Uterus (tissue), 4 donors: Measurements from ENCODE around the gene CALY. TPM values are rescaled to one million over a fixed set of nuclear protein-coding genes. Genes with fewer than 3 reads are reported as not detected.

Experiments used
- DNase-seq, 2 donors: peaks; one replicate each; pipeline ENCODE4 v3.0.0-alpha.2; 2019 to 2020
- H3K27ac ChIP-seq, 2 donors: fragments of 200-600 bp; sonication (generic); 1 replicate in 1 of 2; 2 replicates in 1 of 2; pipeline ENCODE4 v1.5.1; 2016 to 2018
- H3K27me3 ChIP-seq, 2 donors: fragments of 200-600 bp; sonication (generic); one replicate each; pipeline ENCODE4 v1.5.1; 2018 to 2019; ENCODE audit warnings: control low read depth in 1 of 2
- H3K36me3 ChIP-seq, 2 donors: fragments of 200-600 bp; sonication (generic); one replicate each; pipeline ENCODE4 v1.5.1; 2019; ENCODE audit warnings: control low read depth in 1 of 2
- H3K4me1 ChIP-seq, 2 donors: fragments of 200-600 bp; sonication (generic); one replicate each; pipeline ENCODE4 v1.5.1; 2018 to 2019; ENCODE audit warnings: control low read depth in 1 of 2
- H3K4me3 ChIP-seq, 2 donors: fragments of 200-600 bp; sonication (generic); 1 replicate in 1 of 2; 2 replicates in 1 of 2; pipeline ENCODE4 v1.5.1; 2018 to 2019; ENCODE audit warnings: mild to moderate bottlenecking in 1 of 2
- H3K9me3 ChIP-seq, 2 donors: fragments of 200-600 bp; sonication (generic); one replicate each; pipeline ENCODE4 v1.5.1; 2019; ENCODE audit warnings: control low read depth in 1 of 2
- POLR2A ChIP-seq, 2 donors: fragments of 450-650 bp; IDR thresholded peaks; one replicate each; pipeline ENCODE4 v1.6.1; 2016; ENCODE audit warnings: antibody characterized with exemption in 2 of 2, mild to moderate bottlenecking in 1 of 2, moderate library complexity in 1 of 2
- intact Hi-C: fragments of 100-400 bp; cut with DNase I; formaldehyde crosslinking; loops from one replicate; pipeline ENCODE4 v1.15.1; 2023; ENCODE audit warnings: low total_unique reads
- total RNA-seq, 4 donors: library from RNA; depleted of rRNA in 3 of 4; stranded (reverse); fragments of >200 nt in 3 of 4; gene quantifications; one replicate each; pipeline versions ENCODE4 v1.1.0 to v1.2.4, GENCODE V29; 2014 to 2023
- TF ChIP-seq, protein P1 (sequence below), 4 experiments: fragments of 200-600 bp in 2 of 4; fragments of 450-650 bp in 2 of 4; sonication (generic) in 2 of 4; IDR thresholded peaks; one replicate each; pipeline ENCODE4 v1.5.1; 2016 to 2019; ENCODE audit warnings: antibody characterized with exemption in 4 of 4, mild to moderate bottlenecking in 2 of 4, moderate library complexity in 1 of 4
- donor health status: DM: yes; HTN: yes; CAD: no.

Gene CALY
- total RNA-seq, 4 donors from 2014 or later: 0.69 TPM; not detected in 3

DNA sequence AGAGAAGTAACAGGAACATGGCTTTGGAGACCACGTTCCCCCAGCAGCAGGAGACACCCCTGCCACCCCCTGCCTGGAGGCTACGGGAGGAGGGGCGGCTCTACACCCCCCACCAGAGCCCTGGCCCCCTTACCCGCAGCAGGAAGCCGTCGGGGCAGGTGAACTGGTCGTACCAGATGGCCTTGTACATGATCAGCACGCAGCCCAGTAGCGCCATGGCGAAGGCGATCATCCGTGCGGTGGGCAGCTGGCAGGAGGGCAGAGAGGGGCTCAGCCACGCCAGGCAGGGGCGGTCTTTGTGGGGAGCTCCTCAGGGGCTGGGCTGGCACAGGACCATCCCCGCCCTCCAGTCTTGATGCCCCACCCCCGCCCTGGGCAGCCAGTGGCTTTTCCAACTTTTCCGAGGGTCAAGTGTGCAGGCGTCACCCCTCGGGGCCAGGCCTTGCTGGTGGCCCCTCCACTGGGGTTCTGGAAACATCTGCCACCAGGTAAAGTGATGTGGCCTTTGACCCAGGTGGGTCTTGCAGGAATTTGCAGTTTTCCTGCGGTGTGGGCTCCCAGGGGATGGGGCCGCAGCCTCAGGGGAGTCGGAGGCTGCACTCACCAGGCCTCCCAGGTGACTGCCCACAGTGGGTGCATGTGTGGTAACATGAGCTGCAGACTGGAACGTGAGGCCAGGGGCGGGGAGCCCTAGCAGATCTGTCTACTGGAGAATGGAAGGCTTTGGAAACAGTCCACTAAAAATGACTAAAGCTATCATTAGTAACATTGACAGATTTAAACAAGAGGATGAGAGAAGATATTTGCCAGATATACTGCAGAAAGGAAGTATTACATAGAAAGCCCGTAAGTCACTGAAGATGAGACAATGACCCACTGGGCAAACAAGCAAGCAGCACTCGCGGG is 9.7 kb downstream of the CALY start:
- no peaks in the 10 kb centered on the region for H3K9me3 ChIP-seq
- TF ChIP-seq, protein P1, sequence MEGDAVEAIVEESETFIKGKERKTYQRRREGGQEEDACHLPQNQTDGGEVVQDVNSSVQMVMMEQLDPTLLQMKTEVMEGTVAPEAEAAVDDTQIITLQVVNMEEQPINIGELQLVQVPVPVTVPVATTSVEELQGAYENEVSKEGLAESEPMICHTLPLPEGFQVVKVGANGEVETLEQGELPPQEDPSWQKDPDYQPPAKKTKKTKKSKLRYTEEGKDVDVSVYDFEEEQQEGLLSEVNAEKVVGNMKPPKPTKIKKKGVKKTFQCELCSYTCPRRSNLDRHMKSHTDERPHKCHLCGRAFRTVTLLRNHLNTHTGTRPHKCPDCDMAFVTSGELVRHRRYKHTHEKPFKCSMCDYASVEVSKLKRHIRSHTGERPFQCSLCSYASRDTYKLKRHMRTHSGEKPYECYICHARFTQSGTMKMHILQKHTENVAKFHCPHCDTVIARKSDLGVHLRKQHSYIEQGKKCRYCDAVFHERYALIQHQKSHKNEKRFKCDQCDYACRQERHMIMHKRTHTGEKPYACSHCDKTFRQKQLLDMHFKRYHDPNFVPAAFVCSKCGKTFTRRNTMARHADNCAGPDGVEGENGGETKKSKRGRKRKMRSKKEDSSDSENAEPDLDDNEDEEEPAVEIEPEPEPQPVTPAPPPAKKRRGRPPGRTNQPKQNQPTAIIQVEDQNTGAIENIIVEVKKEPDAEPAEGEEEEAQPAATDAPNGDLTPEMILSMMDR (IDR thresholded peaks at IDR 0.05): no peak
- TF ChIP-seq POLR2A (IDR thresholded peaks at IDR 0.05): no peak
- peaks cover 18 to 28% of the 10 kb centered on the region in 2 donors for H3K27me3 ChIP-seq
- intact Hi-C loops: no loop called here
- no peaks in the 10 kb centered on the region for H3K36me3 ChIP-seq
- H3K4me3 ChIP-seq: no peak overlapping the region
- DNase-seq: no peak
- H3K27ac ChIP-seq: no peak overlapping the region
- peaks cover 0 to 4% of the 10 kb centered on the region in 2 donors for H3K4me1 ChIP-seq

DNA sequence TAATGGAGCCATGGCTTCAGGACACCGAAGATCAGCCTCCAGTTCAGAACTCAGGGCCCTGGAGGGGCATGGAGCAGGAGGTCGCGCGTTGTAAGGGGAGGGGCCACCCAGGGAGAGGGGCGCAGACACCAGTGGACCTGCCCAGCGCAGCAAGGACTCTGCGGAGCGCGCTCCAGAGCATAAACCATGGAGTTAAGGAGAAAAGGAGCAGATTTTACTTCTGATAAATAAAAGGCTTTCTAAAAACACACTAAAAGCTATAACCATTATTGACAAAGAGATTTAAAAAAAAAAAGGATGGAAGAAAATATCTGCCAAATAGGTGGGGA is 10.5 kb downstream of the CALY start:
- no peak for DNase-seq
- intact Hi-C loops: no loop called here
- Histone ChIP-seq H3K27ac (no peak overlapping the region), H3K9me3 (no peaks in the 10 kb centered on the region), H3K4me1 (peaks cover 0 to 4% of the 10 kb centered on the region in 2 donors), H3K27me3 (peaks cover 18 to 28% of the 10 kb centered on the region in 2 donors), H3K36me3 (no peaks in the 10 kb centered on the region), H3K4me3 (no peak overlapping the region)
- TF ChIP-seq, protein P1 (IDR thresholded peaks at IDR 0.05): no peak
- no peak for TF ChIP-seq POLR2A (IDR thresholded peaks at IDR 0.05)

DNA sequence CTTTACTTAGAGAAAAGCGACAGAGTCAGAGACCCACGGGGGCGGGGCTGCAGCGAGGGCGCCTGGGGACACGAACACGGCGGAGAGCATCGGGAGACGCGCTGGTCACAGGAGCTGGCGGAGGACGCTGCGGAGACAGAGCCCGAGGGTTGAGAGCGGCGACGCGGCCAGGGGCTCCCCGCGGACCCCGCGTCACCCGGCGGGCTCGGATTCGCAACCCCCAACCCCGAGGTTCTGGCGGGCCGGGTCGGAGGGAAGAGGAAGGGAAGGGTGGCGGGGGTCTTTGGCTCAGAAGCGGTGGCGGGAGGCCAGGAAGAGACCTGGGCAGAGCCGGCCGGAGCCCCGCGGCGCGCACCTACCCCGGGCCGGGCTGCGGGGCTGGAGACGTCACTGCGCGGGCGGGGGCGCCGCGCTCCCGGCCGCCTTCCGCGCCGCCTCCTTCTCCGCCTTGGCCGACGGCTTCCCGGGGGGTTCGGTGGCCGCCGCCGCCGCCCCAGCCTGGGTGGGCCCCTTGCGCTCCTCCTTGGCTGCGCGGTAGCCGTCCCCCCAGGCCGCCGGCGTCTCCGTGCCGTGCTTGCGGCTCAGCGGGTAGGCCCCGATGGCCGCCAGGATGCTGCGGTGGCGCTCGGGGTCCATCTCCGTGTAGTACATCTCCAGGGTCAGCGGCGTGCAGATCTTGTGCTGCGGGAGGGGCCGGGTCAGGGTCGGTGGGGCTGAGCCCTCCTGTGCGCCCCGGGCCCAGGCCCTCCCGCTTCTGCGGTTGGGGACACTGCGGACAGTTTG is 11.1 kb downstream of the CALY start:
- TF ChIP-seq, protein P1 (IDR thresholded peaks at IDR 0.05): no peak
- no peak for TF ChIP-seq POLR2A (IDR thresholded peaks at IDR 0.05)
- intact Hi-C loops: no loop called here
- Histone ChIP-seq H3K27ac (no peak overlapping the region), H3K4me1 (peaks cover 0 to 4% of the 10 kb centered on the region in 2 donors), H3K36me3 (no peaks in the 10 kb centered on the region), H3K27me3 (peaks cover 18 to 28% of the 10 kb centered on the region in 2 donors), H3K4me3 (peak overlapping the region in 1 of 2 donors; percentile 14), H3K9me3 (no peaks in the 10 kb centered on the region)
- DNase-seq: no peak

DNA sequence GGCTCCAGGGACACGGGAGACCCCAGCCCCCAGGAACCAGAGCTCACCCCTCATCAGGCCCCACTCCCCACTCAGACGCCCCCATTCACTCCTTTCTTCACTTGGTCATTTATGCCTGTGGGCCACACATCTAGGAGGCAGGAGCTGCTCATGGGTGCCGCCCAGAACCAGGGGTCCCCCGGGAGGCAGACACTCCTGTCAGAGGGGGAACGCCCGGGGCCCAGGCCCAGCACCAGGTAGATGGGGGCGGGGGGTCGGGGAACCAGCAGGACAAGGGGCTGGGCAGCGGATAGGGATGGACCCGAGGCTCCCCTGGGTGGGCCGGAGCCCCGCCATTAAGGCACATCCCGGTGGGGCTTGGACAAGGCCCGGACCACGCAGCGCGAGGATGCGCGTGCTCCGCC is 11.8 kb downstream of the CALY start:
- DNase-seq: no peak
- Histone ChIP-seq H3K27me3 (peaks cover 18 to 28% of the 10 kb centered on the region in 2 donors), H3K27ac (no peak overlapping the region), H3K9me3 (no peaks in the 10 kb centered on the region), H3K4me3 (no peak overlapping the region), H3K36me3 (no peaks in the 10 kb centered on the region), H3K4me1 (peaks cover 0 to 1% of the 10 kb centered on the region in 2 donors)
- intact Hi-C loops: no loop called here
- TF ChIP-seq, protein P1 (IDR thresholded peaks at IDR 0.05): no peak
- TF ChIP-seq POLR2A (IDR thresholded peaks at IDR 0.05): no peak
